GM15510 (cell line): ENCODE results near the gene CDKN2D.

ENCODE experiments used
- POLR2A ChIP-seq: IDR thresholded peaks from 3 replicates; pipeline ENCODE4 v1.6.1; 2011; ENCODE audit warnings: borderline replicate concordance; ENCODE audit not compliant: insufficient read length; ENCODE audit errors: extremely low read depth

The CDKN2D gene

GRCh38 chr19:10568826-10569651 is at the start of gene CDKN2D:
Gene CDKN2D, minus strand, starts transcription at chr19:10568979. Its CDS starts 326 bp downstream, at chr19:10568653.
- peak; percentile 37 for TF ChIP-seq POLR2A

- TF ChIP-seq POLR2A: no peak
Observed at GRCh38 chr19:10617409-10618121, 48.8 kb upstream of the CDKN2D start.

GRCh38 chr19:10615429-10616023 is 46.7 kb upstream of the CDKN2D start:
- TF ChIP-seq POLR2A: no peak

GRCh38 chr19:10612499-10613119 is 43.8 kb upstream of the CDKN2D start:
- TF ChIP-seq POLR2A: no peak

GRCh38 chr19:10611907-10612306 is 43.1 kb upstream of the CDKN2D start:
- no peak for TF ChIP-seq POLR2A

GRCh38 chr19:10604460-10604980 is 35.7 kb upstream of the CDKN2D start:
- peak; percentile 32 for TF ChIP-seq POLR2A

- no peak for TF ChIP-seq POLR2A
Observed at GRCh38 chr19:10603873-10604459, 35.2 kb upstream of the CDKN2D start.

GRCh38 chr19:10603084-10603872 is 34.5 kb upstream of the CDKN2D start:
- no peak for TF ChIP-seq POLR2A

- peak; percentile 69 for TF ChIP-seq POLR2A
Observed at GRCh38 chr19:10602330-10603083, 33.7 kb upstream of the CDKN2D start.

- TF ChIP-seq POLR2A: no peak
Observed at GRCh38 chr19:10601999-10602329, 33.2 kb upstream of the CDKN2D start.

GRCh38 chr19:10600149-10600548 is 31.4 kb upstream of the CDKN2D start:
- no peak for TF ChIP-seq POLR2A

GRCh38 chr19:10593820-10594637 is 25.2 kb upstream of the CDKN2D start:
- no peak for TF ChIP-seq POLR2A
